Psoas muscle (tissue), 8 donors: ENCODE results near the gene GPR78. TPM values are rescaled to one million over a fixed set of nuclear protein-coding genes. Genes with fewer than 3 reads are reported as not detected.
A peak's percentile ranks its signal among the peaks of the same experiment; 100 is the strongest.

ENCODE experiments used
- ATAC-seq, 4 donors: fragments of 200-7000 bp; cut with Tn5 transposase; one replicate each; pipeline ENCODE4 v1.9.1; 2020; ENCODE audit warnings: moderate library complexity in 3 of 4, mild to moderate bottlenecking in 2 of 4
- DNase-seq, 2 donors: peaks; one replicate each; pipeline ENCODE4 v3.0.0-alpha.2; 2020
- H3K27ac ChIP-seq: fragments of 200-600 bp; one replicate; pipeline ENCODE4 v1.8.0; 2022
- H3K27me3 ChIP-seq, 3 donors: fragments of 200-600 bp in 1 of 3; one replicate each; pipeline versions ENCODE4 v1.6.1 to v1.8.0; 2013 to 2022; ENCODE audit warnings: low read length in 2 of 3, mild to moderate bottlenecking in 2 of 3, moderate library complexity in 1 of 3; ENCODE audit not compliant: insufficient read depth in 3 of 3
- H3K36me3 ChIP-seq, 2 donors: fragments of 200-600 bp in 1 of 2; one replicate each; pipeline versions ENCODE4 v1.6.1 to v1.8.0; 2013 to 2022; ENCODE audit warnings: low read depth in 1 of 2, mild to moderate bottlenecking in 1 of 2, moderate library complexity in 1 of 2; ENCODE audit not compliant: insufficient read depth in 1 of 2
- H3K4me1 ChIP-seq: fragments of 200-600 bp; one replicate; pipeline ENCODE4 v1.8.0; 2022
- H3K4me3 ChIP-seq: fragments of 200-600 bp; one replicate; pipeline ENCODE4 v1.8.0; 2022; ENCODE audit warnings: mild to moderate bottlenecking
- H3K9me3 ChIP-seq: fragments of 200-600 bp; one replicate; pipeline ENCODE4 v1.8.0; 2022
- CTCF ChIP-seq: fragments of 200-600 bp; IDR thresholded peaks from one replicate; pipeline ENCODE4 v1.8.0; 2022; ENCODE audit warnings: antibody characterized with exemption
- WGBS, 3 donors: extraction: QIAGEN DNeasy Blood & Tissue Kit; methylation state at CpG; one replicate each; pipeline versions ENCODE4 v1.1.6 to v1.1.7; 2013; 5-methylcytosine and 5-hydroxymethylcytosine counted together
- intact Hi-C, 2 donors: fragments of 100-400 bp; cut with DNase I; formaldehyde crosslinking; loops; one replicate each; pipeline versions ENCODE4 v1.11.0 to v1.14.2; 2022
- polyA plus RNA-seq, 3 donors: library from polyadenylated mRNA; stranded (reverse); fragments of 200-250 nt; gene quantifications; one replicate each; pipeline ENCODE4 v1.2.3, GENCODE V29; 2013
- total RNA-seq, 4 donors: library from RNA; stranded (reverse); fragmentation: NEBNext Ultra II Directional in 2 of 4; extraction: Animal tissue kit (Norgen Biotek cat#: 25700) in 2 of 4; gene quantifications; one replicate each; pipeline versions ENCODE4 v1.2.1 to v1.2.4, GENCODE V29; 2021 to 2023
- donor health status: healthy with polysubstance abuse.
- donor health status: DM: no; HTN: no; CAD: no; lungs with moderate emphysema.
- donor health status: Bipolar disorder and iron deficiency.
- donor health status: healthy.
- donor health status: DM: yes; HTN: yes; CAD: no.
- donor health status: DM: no; HTN: no; CAD: no.
- donor health status: DM: no; HTN: no; CAD: no.
- donor health status: DM: yes; HTN: yes; CAD: no.

The GPR78 gene
- total and polyA plus RNA-seq, 7 donors: not detected

- H3K4me1 ChIP-seq: no peaks in the 10 kb centered on the region
- ATAC-seq (no peak), DNase-seq (peak in 1 of 2 donors; percentile 5)
- H3K27me3 ChIP-seq: peaks cover 0 to 56% (median 10%) of the 10 kb centered on the region in 3 donors
- H3K36me3 ChIP-seq: no peaks in the 10 kb centered on the region
- TF ChIP-seq CTCF: no peak
- H3K9me3 ChIP-seq: no peaks in the 10 kb centered on the region
- no peak overlapping the region for H3K27ac ChIP-seq
- 69% methylated on average over 4 of the region's 4 CpGs for WGBS, 3 donors
- intact Hi-C loops: no loop called here
- H3K4me3 ChIP-seq: no peak overlapping the region
Observed at GRCh38 chr4:8577972-8578371, 2.2 kb upstream of the GPR78 start.

DNA sequence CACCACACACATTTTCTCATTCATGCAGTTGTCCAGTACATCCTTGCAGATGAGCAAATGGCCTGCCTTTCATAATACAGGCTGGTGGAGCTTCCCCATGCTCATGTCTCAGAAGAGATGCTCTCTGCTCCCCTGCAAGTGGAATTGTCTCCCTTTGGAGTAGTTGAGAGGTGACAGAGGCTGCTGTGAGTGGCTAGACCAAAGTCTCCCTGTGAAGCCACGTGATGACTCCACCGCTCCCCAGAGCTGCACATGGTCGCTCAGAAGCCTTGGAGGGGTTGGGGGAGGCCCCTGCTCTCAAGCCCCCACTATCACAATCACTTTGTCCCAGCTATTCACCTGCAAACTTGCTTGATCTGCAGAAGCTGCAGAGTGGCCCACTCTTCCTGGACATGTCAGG is 1.5 kb upstream of the GPR78 start:
- no peak for TF ChIP-seq CTCF
- WGBS, 3 donors: 58 to 83% (median 63%) methylated on average over 3 of the region's 3 CpGs
- H3K9me3 ChIP-seq: no peaks in the 10 kb centered on the region

DNA sequence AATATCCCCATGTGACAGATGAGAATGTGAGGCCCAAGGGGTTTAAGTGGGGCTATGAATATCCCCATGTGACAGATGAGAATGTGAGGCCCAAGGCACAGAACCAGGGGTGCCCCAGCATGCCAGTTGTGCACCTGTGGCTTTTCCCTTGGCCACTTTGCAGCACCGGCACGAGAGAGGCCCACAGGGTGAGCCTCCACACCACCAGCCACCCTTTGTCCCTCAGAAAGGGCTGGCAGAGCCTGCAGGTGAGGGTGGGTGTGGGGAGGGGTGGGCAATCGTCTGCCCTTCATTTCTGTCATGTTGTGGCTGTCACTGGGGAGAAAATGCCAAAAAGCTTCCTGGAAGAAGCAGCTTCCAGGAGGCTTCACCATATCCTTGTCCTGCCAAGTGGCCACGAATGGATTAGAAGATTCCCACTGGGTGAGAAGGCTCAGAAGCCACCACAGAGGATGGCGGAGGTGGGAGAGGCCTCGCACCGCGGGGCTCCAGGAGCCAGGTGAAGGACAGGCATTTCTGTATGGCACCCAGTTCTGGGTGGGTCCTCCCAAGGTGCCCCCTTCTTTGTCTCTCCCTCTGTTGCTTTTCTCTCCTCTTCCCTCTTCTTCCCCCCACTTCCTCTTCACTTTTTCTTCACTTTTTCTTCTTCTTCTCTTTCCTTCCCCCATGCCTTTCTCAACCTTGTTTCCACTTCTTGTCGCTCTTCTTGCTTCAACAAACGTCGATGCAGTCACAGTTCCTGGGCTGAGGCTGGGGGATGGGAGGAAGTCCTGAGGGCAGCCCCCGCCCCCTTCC is 469 bp upstream of the GPR78 start:
- no peak for TF ChIP-seq CTCF
- intact Hi-C loops: no loop called here
- Histone ChIP-seq H3K9me3 (no peaks in the 10 kb centered on the region), H3K4me1 (no peaks in the 10 kb centered on the region), H3K27me3 (peaks cover 0 to 71% (median 10%) of the 10 kb centered on the region in 3 donors), H3K27ac (no peak overlapping the region), H3K36me3 (no peaks in the 10 kb centered on the region), H3K4me3 (no peak overlapping the region)
- ATAC-seq (no peak), DNase-seq (peak in 1 of 2 donors; percentile 20)
- WGBS, 3 donors: 21 to 38% (median 24%) methylated on average over 12 of the region's 12 CpGs

More for the DNA sequence above, 1.5 kb upstream of the GPR78 start:
- no peaks in the 10 kb centered on the region for H3K4me1 ChIP-seq
- no peaks in the 10 kb centered on the region for H3K36me3 ChIP-seq
- H3K27me3 ChIP-seq: peaks cover 0 to 63% (median 10%) of the 10 kb centered on the region in 3 donors
- H3K27ac ChIP-seq: no peak overlapping the region
- DNase-seq (peak in 1 of 2 donors; percentile 6), ATAC-seq (no peak)
- intact Hi-C loops: no loop called here
- H3K4me3 ChIP-seq: no peak overlapping the region

DNA sequence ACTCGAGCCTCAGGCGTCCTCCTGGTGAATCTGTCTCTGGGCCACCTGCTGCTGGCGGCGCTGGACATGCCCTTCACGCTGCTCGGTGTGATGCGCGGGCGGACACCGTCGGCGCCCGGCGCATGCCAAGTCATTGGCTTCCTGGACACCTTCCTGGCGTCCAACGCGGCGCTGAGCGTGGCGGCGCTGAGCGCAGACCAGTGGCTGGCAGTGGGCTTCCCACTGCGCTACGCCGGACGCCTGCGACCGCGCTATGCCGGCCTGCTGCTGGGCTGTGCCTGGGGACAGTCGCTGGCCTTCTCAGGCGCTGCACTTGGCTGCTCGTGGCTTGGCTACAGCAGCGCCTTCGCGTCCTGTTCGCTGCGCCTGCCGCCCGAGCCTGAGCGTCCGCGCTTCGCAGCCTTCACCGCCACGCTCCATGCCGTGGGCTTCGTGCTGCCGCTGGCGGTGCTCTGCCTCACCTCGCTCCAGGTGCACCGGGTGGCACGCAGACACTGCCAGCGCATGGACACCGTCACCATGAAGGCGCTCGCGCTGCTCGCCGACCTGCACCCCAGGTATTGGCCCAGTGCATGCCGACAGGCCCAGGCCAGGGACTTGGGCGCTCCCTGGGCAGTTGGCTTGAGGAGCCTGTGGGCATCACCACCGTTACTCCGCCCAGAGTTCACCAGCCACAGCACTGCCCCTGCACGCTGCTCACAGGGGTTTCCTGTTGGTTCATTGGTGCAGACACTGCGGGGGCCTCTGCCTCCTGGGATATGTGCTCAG is 1.1 kb downstream of the GPR78 start:
- whole genome bisulfite sequencing, 3 donors: 44 to 61% (median 49%) methylated on average over 63 to 66 of the region's 66 CpGs
- H3K9me3 ChIP-seq: no peaks in the 10 kb centered on the region
- no peaks in the 10 kb centered on the region for H3K4me1 ChIP-seq
- no peak overlapping the region for H3K4me3 ChIP-seq
- ATAC-seq (no peak), DNase-seq (peak in 1 of 2 donors; percentile 39)
- H3K27ac ChIP-seq: no peak overlapping the region
- peaks cover 0 to 77% (median 12%) of the 10 kb centered on the region in 3 donors for H3K27me3 ChIP-seq
- no peak for TF ChIP-seq CTCF
- intact Hi-C loops: no loop called here
- H3K36me3 ChIP-seq: no peaks in the 10 kb centered on the region
